GM12874 (cell line): Measurements from ENCODE around the gene IGF2.

Experiments
- TF ChIP-seq, protein P1 (sequence below): IDR thresholded peaks from 2 replicates; pipeline ENCODE4 v1.5.1; 2011; ENCODE audit warnings: low read depth, mild to moderate bottlenecking, control low read depth, low read length, moderate library complexity; ENCODE audit not compliant: insufficient read depth

IGF2 gene

DNA sequence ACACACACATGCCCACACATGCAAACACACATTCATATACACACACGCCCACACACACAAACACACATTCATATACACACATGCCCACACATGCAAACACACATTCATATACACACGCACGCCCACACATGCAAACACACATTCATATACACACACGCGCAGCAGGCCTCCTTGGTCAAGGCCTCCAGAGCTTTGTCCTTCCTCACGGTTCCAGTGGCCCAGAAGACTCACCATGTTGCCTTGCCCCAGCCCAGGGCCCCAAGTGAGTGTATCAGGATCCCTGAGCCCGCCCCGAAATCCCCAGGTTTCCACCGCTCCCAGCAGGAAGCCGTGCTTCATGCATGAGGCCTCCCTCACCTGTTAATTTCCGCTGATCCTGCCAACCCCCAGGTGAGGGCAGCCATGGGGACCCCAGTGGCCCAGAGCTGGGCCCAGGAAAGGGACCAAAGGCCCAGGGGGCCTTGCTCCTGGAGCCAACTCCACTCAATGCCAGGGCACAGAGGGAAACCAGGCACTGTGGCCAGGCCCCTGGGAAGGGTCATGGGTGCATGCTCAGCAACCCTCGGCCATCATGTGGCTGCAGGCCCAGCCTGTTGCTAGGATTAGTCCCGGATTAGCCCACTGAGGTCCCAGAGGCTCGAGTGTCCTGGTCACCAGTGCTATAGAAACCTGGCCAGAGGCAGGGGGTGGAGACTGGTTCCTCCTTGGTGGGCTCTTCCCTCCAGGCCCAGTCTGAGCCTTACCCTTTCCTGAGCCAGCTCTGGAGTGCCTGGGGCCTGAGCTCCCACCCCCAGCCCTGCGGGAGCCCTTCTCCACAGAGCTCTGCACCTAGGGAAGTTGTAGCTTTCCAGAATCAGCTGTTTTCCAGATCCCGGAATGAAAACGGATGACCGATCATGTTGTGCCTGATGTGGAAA lies 34.4 kb downstream of the IGF2 start:
- TF ChIP-seq, protein P1, sequence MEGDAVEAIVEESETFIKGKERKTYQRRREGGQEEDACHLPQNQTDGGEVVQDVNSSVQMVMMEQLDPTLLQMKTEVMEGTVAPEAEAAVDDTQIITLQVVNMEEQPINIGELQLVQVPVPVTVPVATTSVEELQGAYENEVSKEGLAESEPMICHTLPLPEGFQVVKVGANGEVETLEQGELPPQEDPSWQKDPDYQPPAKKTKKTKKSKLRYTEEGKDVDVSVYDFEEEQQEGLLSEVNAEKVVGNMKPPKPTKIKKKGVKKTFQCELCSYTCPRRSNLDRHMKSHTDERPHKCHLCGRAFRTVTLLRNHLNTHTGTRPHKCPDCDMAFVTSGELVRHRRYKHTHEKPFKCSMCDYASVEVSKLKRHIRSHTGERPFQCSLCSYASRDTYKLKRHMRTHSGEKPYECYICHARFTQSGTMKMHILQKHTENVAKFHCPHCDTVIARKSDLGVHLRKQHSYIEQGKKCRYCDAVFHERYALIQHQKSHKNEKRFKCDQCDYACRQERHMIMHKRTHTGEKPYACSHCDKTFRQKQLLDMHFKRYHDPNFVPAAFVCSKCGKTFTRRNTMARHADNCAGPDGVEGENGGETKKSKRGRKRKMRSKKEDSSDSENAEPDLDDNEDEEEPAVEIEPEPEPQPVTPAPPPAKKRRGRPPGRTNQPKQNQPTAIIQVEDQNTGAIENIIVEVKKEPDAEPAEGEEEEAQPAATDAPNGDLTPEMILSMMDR = no peak

DNA sequence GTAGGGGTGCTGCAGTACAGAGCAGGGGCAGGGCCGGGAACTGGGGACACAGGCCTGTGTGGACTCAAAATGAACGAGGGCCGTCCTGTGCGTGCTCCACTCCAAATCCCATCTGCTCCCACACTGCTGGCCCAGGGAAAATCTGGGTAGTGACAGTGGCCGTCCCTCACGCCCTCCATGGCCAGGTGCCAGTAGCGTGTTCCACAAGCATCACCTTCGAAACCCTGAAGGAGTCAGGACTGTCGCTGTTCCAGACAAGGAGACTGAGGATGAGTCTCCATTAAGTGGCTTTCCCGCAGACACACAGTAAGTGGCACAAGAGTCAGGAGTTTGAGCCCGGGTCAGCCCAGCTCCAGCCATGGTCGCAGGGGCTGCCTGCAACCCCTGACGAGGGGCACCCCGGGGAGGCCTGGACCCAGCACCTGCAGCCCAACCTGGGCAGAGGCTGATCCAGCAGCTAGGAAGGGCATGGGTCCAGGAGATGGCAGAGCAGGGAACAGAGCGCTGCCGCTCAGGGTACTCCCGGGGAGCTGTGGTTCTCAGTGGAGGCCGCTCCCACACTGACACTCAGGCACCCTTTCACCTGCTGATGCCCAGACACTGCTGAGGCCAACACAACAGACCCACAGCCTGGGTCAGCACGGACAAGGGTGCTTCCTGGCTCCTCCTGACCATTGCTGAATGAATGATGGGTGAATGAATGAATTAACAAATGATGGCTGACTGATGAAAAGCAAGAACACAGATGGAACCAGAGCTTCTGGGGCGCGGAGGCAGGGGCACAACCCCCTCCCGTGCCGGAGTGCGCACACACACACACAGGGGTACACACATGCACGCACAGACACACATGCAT lies 35.3 kb downstream of the IGF2 start:
- TF ChIP-seq, protein P1 = no peak

GRCh38 chr11:2102883-2103213 lies 36.3 kb downstream of the IGF2 start:
- TF ChIP-seq, protein P1 = no peak

DNA sequence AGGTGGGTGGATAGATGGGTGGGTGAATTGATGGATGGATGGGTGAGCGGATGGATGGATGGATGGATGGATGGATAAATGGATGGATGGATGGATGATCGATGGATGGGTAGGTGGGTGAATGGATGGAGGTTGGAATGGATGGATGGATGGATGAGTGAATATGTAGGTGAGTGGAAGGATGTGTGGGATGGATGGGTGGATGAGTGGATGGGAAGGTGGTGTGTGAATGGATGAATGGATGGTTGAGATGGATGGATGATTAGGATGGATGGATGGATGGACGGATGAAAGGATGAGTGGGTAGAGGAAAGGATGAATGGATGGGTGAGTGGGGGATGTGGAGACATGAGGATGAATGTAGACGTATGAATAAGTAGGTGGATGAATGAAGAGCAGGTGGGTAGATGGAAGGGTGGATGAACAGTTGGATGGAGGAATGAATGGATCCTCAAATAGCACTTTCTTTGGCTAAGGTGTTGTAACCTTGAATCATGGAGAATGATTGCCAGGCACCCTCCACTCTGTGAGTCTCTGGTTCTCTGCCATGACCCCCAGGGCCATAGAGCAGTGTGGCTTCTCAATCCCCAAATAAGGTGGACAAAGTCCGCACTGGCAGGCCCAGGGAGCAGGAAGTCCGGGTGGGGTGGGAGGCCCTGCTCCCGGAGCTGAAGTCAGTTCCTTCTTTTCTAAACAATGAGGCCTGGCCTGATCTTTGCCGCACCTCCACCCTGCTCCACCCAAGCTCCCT lies 36.9 kb downstream of the IGF2 start:
- TF ChIP-seq, protein P1 = no peak

GRCh38 chr11:2101171-2101675 lies 38.0 kb downstream of the IGF2 start:
- TF ChIP-seq, protein P1 = no peak

GRCh38 chr11:2100361-2101170 lies 38.6 kb downstream of the IGF2 start:
- TF ChIP-seq, protein P1 = no peak
